HEK293 (cell line): Measurements from ENCODE around the gene HOXB4.

ENCODE experiments used
- CTCF ChIA-PET: fragments of 350-600 bp; formaldehyde crosslinking; extraction: SDS; loops from one replicate; lab custom pipeline; 2021; ENCODE audit warnings: antibody characterized with exemption; lab: Yijun Ruan, JAX
- POLR2A ChIA-PET: fragments of 300-600 bp; formaldehyde crosslinking; extraction: SDS; loops from one replicate; lab custom pipeline; 2020; ENCODE audit warnings: antibody characterized with exemption, inconsistent platforms; lab: Yijun Ruan, JAX
- H3K27ac ChIP-seq: fragments of 200-500 bp; sonication (Bioruptor generic); 2 replicates; pipeline ENCODE4 v1.5.1; 2014; ENCODE audit warnings: low read depth, low read length, control low read depth, inconsistent platforms; ENCODE audit errors: extremely low read depth
- H3K36me3 ChIP-seq, 2 experiments: fragments of 200-500 bp in 1 of 2; sonication (Bioruptor generic) in 1 of 2; 1 replicate in 1 of 2; 2 replicates in 1 of 2; pipeline ENCODE4 v1.5.1; 2014 to 2017; ENCODE audit warnings: inconsistent platforms in 2 of 2, low read length in 2 of 2; ENCODE audit not compliant: control insufficient read depth in 2 of 2, insufficient read depth in 1 of 2
- H3K4me1 ChIP-seq: fragments of 200-500 bp; sonication (Bioruptor generic); 2 replicates; pipeline ENCODE4 v1.5.1; 2014; ENCODE audit warnings: mild to moderate bottlenecking, low read length, inconsistent platforms; ENCODE audit not compliant: control insufficient read depth, insufficient read depth
- H3K4me3 ChIP-seq: 2 replicates; pipeline ENCODE4 v1.5.1; 2011; ENCODE audit warnings: low read depth, mild to moderate bottlenecking, control low read depth, low read length, moderate library complexity
- H3K9me3 ChIP-seq: fragments of 200-500 bp; sonication (Bioruptor generic); 2 replicates; pipeline ENCODE4 v1.5.1; 2014; ENCODE audit warnings: low read depth, low read length, inconsistent platforms; ENCODE audit not compliant: control insufficient read depth, insufficient read depth
- EGR2 ChIP-seq: fragments of 450-650 bp; formaldehyde crosslinking; IDR thresholded peaks from 2 replicates; pipeline ENCODE4 v1.5.1; 2016; ENCODE audit warnings: low read depth, missing biosample characterization, missing genetic modification characterization
- KLF8 ChIP-seq: fragments of 450-650 bp; formaldehyde crosslinking; IDR thresholded peaks from 2 replicates; pipeline ENCODE4 v1.5.1; 2016; ENCODE audit warnings: missing biosample characterization, missing genetic modification characterization
- PRDM1 ChIP-seq: fragments of 450-650 bp; formaldehyde crosslinking; IDR thresholded peaks from 2 replicates; pipeline ENCODE4; 2016; ENCODE audit warnings: missing biosample characterization, missing genetic modification characterization
- SP2 ChIP-seq: fragments of 450-650 bp; formaldehyde crosslinking; IDR thresholded peaks from 2 replicates; pipeline ENCODE4 v1.5.1; 2016; ENCODE audit warnings: missing biosample characterization, missing genetic modification characterization
- TRIM28 ChIP-seq: IDR thresholded peaks from 2 replicates; pipeline ENCODE4 v1.6.1; 2011; ENCODE audit warnings: low read length, control low read depth, borderline replicate concordance
- ZBTB17 ChIP-seq: fragments of 450-650 bp; formaldehyde crosslinking; IDR thresholded peaks from 2 replicates; pipeline ENCODE4 v1.5.1; 2016; ENCODE audit warnings: missing biosample characterization, missing genetic modification characterization
- ZNF138 ChIP-seq: fragments of 450-650 bp; formaldehyde crosslinking; IDR thresholded peaks from 2 replicates; pipeline ENCODE4 v1.5.1; 2016; ENCODE audit warnings: missing biosample characterization, missing genetic modification characterization, borderline replicate concordance
- ZNF23 ChIP-seq: fragments of 450-650 bp; formaldehyde crosslinking; IDR thresholded peaks from 2 replicates; pipeline ENCODE4 v1.5.1; 2016; ENCODE audit warnings: missing biosample characterization, missing genetic modification characterization, borderline replicate concordance
- ZNF311 ChIP-seq: fragments of 450-650 bp; formaldehyde crosslinking; IDR thresholded peaks from 2 replicates; pipeline ENCODE4 v1.5.1; 2017; ENCODE audit warnings: missing biosample characterization, missing genetic modification characterization, borderline replicate concordance
- ZNF335 ChIP-seq: fragments of 450-650 bp; formaldehyde crosslinking; conservative IDR thresholded peaks from 2 replicates; pipeline ENCODE4 v1.5.1; 2016; ENCODE audit warnings: missing biosample characterization, missing genetic modification characterization
- ZNF366 ChIP-seq: fragments of 450-650 bp; formaldehyde crosslinking; conservative IDR thresholded peaks from 2 replicates; pipeline ENCODE4 v1.5.1; 2016; ENCODE audit warnings: missing biosample characterization, missing genetic modification characterization
- ZNF394 ChIP-seq: fragments of 450-650 bp; formaldehyde crosslinking; IDR thresholded peaks from 2 replicates; pipeline ENCODE4 v1.5.1; 2016; ENCODE audit warnings: missing biosample characterization, missing genetic modification characterization, mild to moderate bottlenecking, moderate library complexity, borderline replicate concordance
- ZNF529 ChIP-seq: fragments of 450-650 bp; formaldehyde crosslinking; IDR thresholded peaks from 2 replicates; pipeline ENCODE4 v1.5.1; 2017; ENCODE audit warnings: missing genetic modification characterization, missing biosample characterization; ENCODE audit not compliant: insufficient replicate concordance
- ZNF600 ChIP-seq: fragments of 450-650 bp; formaldehyde crosslinking; IDR thresholded peaks from 2 replicates; pipeline ENCODE4 v1.5.1; 2016; ENCODE audit warnings: missing biosample characterization, missing genetic modification characterization
- ZNF843 ChIP-seq: fragments of 450-650 bp; formaldehyde crosslinking; IDR thresholded peaks from 2 replicates; pipeline ENCODE4 v1.5.1; 2016; ENCODE audit warnings: missing biosample characterization, missing genetic modification characterization
- TF ChIP-seq, protein P1 (sequence below): fragments of 450-650 bp; formaldehyde crosslinking; IDR thresholded peaks from 2 replicates; pipeline ENCODE4 v1.5.1; 2017; ENCODE audit warnings: missing biosample characterization, missing genetic modification characterization
- TF ChIP-seq, protein P2 (sequence below): fragments of 450-650 bp; formaldehyde crosslinking; IDR thresholded peaks from 2 replicates; pipeline ENCODE4 v1.5.1; 2017; ENCODE audit warnings: missing biosample characterization, missing genetic modification characterization
- TF ChIP-seq, protein P3 (sequence below): fragments of 450-650 bp; formaldehyde crosslinking; IDR thresholded peaks from 2 replicates; pipeline ENCODE4 v1.5.1; 2016; ENCODE audit warnings: missing biosample characterization, missing genetic modification characterization

Gene HOXB4

DNA sequence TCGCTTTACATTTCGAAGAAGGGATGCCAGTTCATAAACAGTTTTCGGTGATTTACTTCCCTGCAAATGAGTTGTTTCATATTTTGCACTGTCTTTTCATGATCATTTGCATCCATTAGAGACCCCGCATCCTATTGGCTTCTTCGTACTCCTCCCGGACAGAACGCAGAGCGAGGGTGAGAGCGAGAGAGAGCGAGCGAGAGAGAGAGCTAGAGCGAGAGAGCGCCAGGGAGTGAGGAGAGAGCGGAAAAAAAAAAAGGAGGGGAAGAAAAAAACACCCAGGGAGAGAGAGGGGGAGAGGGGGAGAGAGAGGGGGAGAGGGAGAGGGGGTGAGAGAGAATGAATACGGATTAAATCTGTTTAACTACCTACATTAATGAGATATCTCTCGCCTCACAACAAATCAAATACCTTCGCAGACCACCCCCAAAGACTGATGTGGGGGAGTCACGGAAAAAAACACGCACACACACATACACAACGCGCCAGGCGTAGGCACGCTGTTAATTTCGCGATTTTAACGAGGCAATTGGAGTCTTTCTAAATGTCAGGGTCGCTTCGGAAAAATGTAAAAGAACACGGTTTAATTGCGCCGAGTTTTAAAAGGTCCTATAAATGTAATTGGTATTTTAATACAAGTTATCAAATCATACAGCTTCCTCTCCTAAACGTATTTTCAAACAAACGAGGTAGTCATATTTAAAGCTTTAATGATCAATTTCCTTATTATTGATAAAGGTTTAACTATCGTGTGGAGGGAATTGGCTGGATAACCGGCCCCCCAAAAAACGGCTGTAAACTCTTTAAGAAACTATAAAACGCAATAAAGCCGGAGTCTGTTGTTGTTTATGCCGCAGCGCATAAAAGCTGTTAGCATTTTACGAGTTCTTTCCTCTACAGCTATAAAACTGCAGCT, 37.2 kb upstream of the HOXB4 start, which contains the start of gene HOXB8 (continued):
- TF ChIP-seq ZNF843 (tag by site-specific recombination) (peak; percentile 90), ZNF138 (no peak), ZNF23 (no peak), KLF8 (tag by site-specific recombination) (no peak), ZNF311 (tag by site-specific recombination) (no peak), ZNF335 (no peak), ZNF394 (no peak; the same call in 1 of the 2 replicates), ZBTB17 (tag by site-specific recombination) (peak; percentile 99), EGR2 (tag by site-specific recombination) (peak; percentile 87), SP2 (no peak), ZNF529 (tag by site-specific recombination) (no peak)
- TF ChIP-seq, protein P1, sequence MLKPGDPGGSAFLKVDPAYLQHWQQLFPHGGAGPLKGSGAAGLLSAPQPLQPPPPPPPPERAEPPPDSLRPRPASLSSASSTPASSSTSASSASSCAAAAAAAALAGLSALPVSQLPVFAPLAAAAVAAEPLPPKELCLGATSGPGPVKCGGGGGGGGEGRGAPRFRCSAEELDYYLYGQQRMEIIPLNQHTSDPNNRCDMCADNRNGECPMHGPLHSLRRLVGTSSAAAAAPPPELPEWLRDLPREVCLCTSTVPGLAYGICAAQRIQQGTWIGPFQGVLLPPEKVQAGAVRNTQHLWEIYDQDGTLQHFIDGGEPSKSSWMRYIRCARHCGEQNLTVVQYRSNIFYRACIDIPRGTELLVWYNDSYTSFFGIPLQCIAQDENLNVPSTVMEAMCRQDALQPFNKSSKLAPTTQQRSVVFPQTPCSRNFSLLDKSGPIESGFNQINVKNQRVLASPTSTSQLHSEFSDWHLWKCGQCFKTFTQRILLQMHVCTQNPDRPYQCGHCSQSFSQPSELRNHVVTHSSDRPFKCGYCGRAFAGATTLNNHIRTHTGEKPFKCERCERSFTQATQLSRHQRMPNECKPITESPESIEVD (tag by site-specific recombination): peak; percentile 98

DNA sequence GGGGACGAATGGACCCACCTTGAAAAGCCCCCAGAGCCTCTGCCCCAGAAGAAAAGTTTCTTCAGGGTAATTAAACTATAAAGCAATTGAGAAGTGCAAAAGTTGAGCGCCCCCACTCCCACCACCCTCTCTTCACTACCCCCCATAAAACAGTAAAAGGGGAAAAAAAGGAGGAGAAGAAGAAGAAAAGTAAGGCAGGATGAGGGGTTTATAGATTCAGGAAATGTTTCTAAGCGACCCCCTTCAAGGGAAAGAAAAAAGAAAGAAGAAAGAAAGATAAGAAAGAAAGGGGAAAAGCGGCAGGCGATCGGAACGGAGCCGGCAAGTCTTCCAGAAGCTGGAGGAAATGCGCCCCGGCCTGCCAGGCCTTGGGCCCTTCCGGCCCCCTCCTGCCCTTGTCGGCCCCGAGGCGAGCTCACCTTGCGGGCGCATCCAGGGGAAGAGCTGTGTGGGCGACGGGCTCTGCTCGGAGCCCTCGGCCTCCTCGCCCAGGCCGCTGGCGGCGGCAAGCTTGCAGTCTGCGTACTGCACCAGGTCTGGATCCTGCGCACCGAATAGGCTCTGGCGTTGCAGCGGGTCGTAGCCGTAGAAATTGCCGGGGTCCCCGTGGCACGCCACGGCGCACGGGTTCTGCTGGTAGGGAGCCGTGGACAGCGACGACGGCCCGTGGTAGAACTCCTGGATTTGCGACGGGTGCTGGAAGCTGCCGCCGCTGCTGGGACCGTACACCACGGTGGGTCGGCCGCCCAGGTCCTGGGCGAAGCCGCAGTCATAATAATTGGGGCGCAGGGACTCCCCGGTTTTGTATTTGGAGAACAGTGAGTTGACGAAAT, 35.9 kb upstream of the HOXB4 start:
- H3K36me3 ChIP-seq: no peaks in the 10 kb centered on the region
- POLR2A ChIA-PET: interaction anchor here (1.0 to 1.4 kb wide), 2 partner anchors 12 to 22 kb away, joined by 4 to 6 read pairs; partner anchors contain the start of gene HOXB9
- peaks cover 41% of the 10 kb centered on the region for H3K4me1 ChIP-seq
- H3K4me3 ChIP-seq: peak overlapping the region; percentile 35
- peak overlapping the region; percentile 72 for H3K27ac ChIP-seq
- no peaks in the 10 kb centered on the region for H3K9me3 ChIP-seq
- CTCF ChIA-PET: interaction anchor here (0.7 to 5.7 kb wide), 4 partner anchors 20 to 354 kb away, joined by 3 to 86 read pairs (median 8); no protein-coding TSS in a partner anchor
- TF ChIP-seq, protein P1 (tag by site-specific recombination): no peak
- TF ChIP-seq PRDM1 (tag by site-specific recombination) (peak; percentile 32; the same call in 1 of the 2 replicates), ZNF600 (tag by site-specific recombination) (peak; percentile 57; the same call in 1 of the 2 replicates), TRIM28 (no peak), ZNF335 (peak; percentile 73), ZNF366 (peak; percentile 66)
- TF ChIP-seq, protein P2, sequence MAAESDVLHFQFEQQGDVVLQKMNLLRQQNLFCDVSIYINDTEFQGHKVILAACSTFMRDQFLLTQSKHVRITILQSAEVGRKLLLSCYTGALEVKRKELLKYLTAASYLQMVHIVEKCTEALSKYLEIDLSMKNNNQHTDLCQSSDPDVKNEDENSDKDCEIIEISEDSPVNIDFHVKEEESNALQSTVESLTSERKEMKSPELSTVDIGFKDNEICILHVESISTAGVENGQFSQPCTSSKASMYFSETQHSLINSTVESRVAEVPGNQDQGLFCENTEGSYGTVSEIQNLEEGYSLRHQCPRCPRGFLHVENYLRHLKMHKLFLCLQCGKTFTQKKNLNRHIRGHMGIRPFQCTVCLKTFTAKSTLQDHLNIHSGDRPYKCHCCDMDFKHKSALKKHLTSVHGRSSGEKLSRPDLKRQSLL (tag by site-specific recombination): peak; percentile 28; the same call in 1 of the 2 replicates
- TF ChIP-seq, protein P3, sequence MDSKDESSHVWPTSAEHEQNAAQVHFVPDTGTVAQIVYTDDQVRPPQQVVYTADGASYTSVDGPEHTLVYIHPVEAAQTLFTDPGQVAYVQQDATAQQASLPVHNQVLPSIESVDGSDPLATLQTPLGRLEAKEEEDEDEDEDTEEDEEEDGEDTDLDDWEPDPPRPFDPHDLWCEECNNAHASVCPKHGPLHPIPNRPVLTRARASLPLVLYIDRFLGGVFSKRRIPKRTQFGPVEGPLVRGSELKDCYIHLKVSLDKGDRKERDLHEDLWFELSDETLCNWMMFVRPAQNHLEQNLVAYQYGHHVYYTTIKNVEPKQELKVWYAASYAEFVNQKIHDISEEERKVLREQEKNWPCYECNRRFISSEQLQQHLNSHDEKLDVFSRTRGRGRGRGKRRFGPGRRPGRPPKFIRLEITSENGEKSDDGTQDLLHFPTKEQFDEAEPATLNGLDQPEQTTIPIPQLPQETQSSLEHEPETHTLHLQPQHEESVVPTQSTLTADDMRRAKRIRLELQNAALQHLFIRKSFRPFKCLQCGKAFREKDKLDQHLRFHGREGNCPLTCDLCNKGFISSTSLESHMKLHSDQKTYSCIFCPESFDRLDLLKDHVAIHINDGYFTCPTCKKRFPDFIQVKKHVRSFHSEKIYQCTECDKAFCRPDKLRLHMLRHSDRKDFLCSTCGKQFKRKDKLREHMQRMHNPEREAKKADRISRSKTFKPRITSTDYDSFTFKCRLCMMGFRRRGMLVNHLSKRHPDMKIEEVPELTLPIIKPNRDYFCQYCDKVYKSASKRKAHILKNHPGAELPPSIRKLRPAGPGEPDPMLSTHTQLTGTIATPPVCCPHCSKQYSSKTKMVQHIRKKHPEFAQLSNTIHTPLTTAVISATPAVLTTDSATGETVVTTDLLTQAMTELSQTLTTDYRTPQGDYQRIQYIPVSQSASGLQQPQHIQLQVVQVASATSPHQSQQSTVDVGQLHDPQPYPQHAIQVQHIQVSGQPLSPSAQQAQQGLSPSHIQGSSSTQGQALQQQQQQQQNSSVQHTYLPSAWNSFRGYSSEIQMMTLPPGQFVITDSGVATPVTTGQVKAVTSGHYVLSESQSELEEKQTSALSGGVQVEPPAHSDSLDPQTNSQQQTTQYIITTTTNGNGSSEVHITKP (tag by site-specific recombination): peak; percentile 91
